NCI-H446 (cell line): Measurements from ENCODE around the gene G6PC3.

Source experiments
- DNase-seq, 2 experiments: peaks; one replicate each; lab custom pipeline; 2025; lab: John Stamatoyannopoulos, UW

G6PC3 gene

DNA sequence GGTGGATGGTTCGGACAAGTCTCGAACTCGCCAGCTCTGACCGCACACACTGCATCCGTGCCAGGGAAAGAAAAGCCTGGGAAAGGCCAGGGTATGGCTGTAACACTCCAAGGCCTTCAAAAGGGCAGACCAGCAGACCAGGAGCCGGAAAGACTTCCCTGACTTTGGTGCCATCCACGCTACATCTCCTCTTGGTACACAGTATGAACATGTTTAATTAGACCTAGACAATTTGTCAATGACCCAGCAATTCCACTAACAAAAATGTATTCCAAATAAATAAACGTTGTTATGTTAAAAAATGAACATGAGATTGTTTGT is 53.5 kb downstream of the G6PC3 start:
- DNase-seq: no peak
